Suprapubic skin (tissue), 4 donors: ENCODE measurements around the gene FAM131A.

Source experiments
- POLR2A ChIP-seq, 2 donors: fragments of 450-650 bp; IDR thresholded peaks; one replicate each; pipeline ENCODE4 v1.6.1; 2017; ENCODE audit warnings: antibody characterized with exemption in 2 of 2, mild to moderate bottlenecking in 2 of 2, moderate library complexity in 2 of 2
- POLR2AphosphoS5 ChIP-seq, 3 donors: sonication (generic); formaldehyde crosslinking; IDR thresholded peaks; one replicate each; pipeline ENCODE4 v1.6.1; 2017; ENCODE audit warnings: antibody characterized with exemption in 3 of 3
- TF ChIP-seq, protein P1 (sequence below), 2 donors: fragments of 200-600 bp in 1 of 2; fragments of 450-650 bp in 1 of 2; sonication (generic) in 1 of 2; IDR thresholded peaks; one replicate each; pipeline ENCODE4 v1.5.1; 2016 to 2019; ENCODE audit warnings: antibody characterized with exemption in 2 of 2, mild to moderate bottlenecking in 1 of 2, moderate library complexity in 1 of 2

DNA sequence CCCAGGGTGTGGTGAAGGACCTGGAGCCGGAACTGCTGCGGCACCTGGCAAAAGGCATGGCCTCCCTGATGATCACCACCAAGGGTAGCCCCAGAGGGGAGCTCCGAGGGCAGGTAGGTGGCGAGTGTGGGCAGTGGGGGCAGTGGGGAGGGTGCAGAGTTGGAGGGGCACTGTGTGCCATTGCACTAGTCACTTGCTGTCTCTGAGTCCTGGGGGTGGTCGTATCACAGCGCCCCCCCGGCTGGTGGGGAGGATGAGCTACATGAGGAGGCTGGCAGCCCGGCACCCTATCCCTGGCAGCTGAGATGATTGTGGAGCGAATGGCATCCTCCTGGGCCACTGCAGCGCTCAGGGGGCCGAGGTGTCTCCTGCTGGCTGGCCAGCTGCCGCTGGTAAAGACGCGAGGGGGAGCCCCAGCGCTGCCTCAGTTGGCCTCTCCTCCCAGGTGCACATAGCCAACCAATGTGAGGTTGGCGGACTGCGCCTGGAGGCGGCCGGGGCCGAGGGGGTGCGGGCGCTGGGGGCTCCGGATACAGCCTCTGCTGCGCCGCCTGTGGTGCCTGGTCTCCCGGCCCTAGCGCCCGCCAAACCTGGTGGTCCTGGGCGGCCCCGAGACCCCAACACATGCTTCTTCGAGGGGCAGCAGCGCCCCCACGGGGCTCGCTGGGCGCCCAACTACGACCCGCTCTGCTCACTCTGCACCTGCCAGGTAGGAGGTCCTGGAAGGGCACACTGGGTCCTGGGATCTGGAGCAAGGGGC is 48.8 kb downstream of the FAM131A start:
- TF ChIP-seq POLR2AphosphoS5 (IDR thresholded peaks at IDR 0.05) (no peak), POLR2A (IDR thresholded peaks at IDR 0.05) (no peak)
- TF ChIP-seq, protein P1, sequence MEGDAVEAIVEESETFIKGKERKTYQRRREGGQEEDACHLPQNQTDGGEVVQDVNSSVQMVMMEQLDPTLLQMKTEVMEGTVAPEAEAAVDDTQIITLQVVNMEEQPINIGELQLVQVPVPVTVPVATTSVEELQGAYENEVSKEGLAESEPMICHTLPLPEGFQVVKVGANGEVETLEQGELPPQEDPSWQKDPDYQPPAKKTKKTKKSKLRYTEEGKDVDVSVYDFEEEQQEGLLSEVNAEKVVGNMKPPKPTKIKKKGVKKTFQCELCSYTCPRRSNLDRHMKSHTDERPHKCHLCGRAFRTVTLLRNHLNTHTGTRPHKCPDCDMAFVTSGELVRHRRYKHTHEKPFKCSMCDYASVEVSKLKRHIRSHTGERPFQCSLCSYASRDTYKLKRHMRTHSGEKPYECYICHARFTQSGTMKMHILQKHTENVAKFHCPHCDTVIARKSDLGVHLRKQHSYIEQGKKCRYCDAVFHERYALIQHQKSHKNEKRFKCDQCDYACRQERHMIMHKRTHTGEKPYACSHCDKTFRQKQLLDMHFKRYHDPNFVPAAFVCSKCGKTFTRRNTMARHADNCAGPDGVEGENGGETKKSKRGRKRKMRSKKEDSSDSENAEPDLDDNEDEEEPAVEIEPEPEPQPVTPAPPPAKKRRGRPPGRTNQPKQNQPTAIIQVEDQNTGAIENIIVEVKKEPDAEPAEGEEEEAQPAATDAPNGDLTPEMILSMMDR (IDR thresholded peaks at IDR 0.05): no peak
